HCT116 (cell line): Measurements from ENCODE around the gene RENBP. TPM values are rescaled to one million over a fixed set of nuclear protein-coding genes. Genes with fewer than 3 reads are reported as not detected.

ENCODE experiments used
- ATAC-seq: fragments of 200-7000 bp; cut with Tn5 transposase; 2 replicates; pipeline ENCODE4 v1.9.1; 2020; ENCODE audit warnings: mild to moderate bottlenecking, moderate library complexity
- BruUV-seq: library from RNA; stranded (reverse); fragments of 400-500 nt; replicated peaks from 2 replicates; lab custom pipeline; 2021; lab: Mats Ljungman, UMichigan
- CTCF ChIA-PET: fragments of 300-600 bp; sonication (Branson Sonifier 250); formaldehyde crosslinking; loops from one replicate; lab custom pipeline; 2021; ENCODE audit warnings: antibody characterized with exemption; lab: Charles Lee
- POLR2A ChIA-PET: fragments of 300-600, 350-600 bp; sonication (Branson Sonifier 250); formaldehyde crosslinking; loops from one replicate; lab custom pipeline; 2021; ENCODE audit warnings: antibody characterized with exemption; lab: Charles Lee
- RAD21 ChIA-PET, 2 experiments: fragments of 300-600 bp; sonication (Branson Sonifier 250); formaldehyde crosslinking; loops; one replicate each; lab custom pipeline; 2023; ENCODE audit warnings: low total read pairs in 2 of 2; ENCODE audit not compliant: uncharacterized antibody in 2 of 2, unreplicated experiment in 2 of 2, low non-redundant PET in 1 of 2; lab: Charles Lee
- DNase-seq: peaks from one replicate; pipeline ENCODE4 v3.0.0-alpha.2; 2010; ENCODE audit warnings: low read depth, low spot score
- H2AFZ ChIP-seq: fragments of 200-600 bp; shearing (Covaris generic), sonication (generic); 2 replicates; pipeline ENCODE4 v1.6.1; 2017; ENCODE audit warnings: low read depth, mixed run types, mixed read lengths, antibody characterized with exemption, low read length; ENCODE audit not compliant: poor library complexity, severe bottlenecking
- H3K27ac ChIP-seq: 2 replicates; pipeline ENCODE4 v1.5.1; 2012; ENCODE audit warnings: low read depth, low read length
- H3K27me3 ChIP-seq: fragments of 200-600 bp; sonication (generic); 2 replicates; pipeline ENCODE4 v1.6.1; 2016; ENCODE audit warnings: mixed run types, low read length, mixed read lengths; ENCODE audit not compliant: insufficient read depth
- H3K36me3 ChIP-seq, 2 experiments: fragments of 200-500 bp in 1 of 2; fragments of 200-600 bp in 1 of 2; sonication (Bioruptor generic) in 1 of 2; sonication (generic) in 1 of 2; 2 replicates each; pipeline versions ENCODE4 v1.5.1 to v1.6.1; 2014 to 2016; ENCODE audit warnings: low read length in 2 of 2, inconsistent platforms in 1 of 2, mixed read lengths in 1 of 2, mixed run types in 1 of 2; ENCODE audit not compliant: insufficient read depth in 2 of 2, control insufficient read depth in 1 of 2
- H3K4me1 ChIP-seq, 2 experiments: fragments of 200-600 bp in 1 of 2; sonication (generic) in 1 of 2; 2 replicates each; pipeline versions ENCODE4 v1.5.1 to v1.6.1; 2012 to 2017; ENCODE audit warnings: low read length in 2 of 2, inconsistent platforms in 1 of 2, mild to moderate bottlenecking in 1 of 2, mixed read lengths in 1 of 2, mixed run types in 1 of 2, moderate library complexity in 1 of 2; ENCODE audit not compliant: insufficient read depth in 2 of 2, control insufficient read depth in 1 of 2
- H3K4me2 ChIP-seq: fragments of 200-600 bp; sonication (generic); 2 replicates; pipeline ENCODE4 v1.6.1; 2017; ENCODE audit warnings: mixed run types, low read length, mixed read lengths
- H3K4me3 ChIP-seq, 2 experiments: fragments of 200-600 bp in 1 of 2; sonication (generic) in 1 of 2; replicated peaks in 1 of 2; 2 replicates each; pipeline ENCODE4 v1.5.1; 2011 to 2016; ENCODE audit warnings: low read length in 2 of 2, control low read depth in 1 of 2, low read depth in 1 of 2, mild to moderate bottlenecking in 1 of 2, mixed read lengths in 1 of 2, mixed run types in 1 of 2
- H3K79me2 ChIP-seq: fragments of 200-600 bp; sonication (generic); 2 replicates; pipeline ENCODE4 v1.6.1; 2017; ENCODE audit warnings: mild to moderate bottlenecking, mixed run types, low read length, moderate library complexity, mixed read lengths; ENCODE audit not compliant: insufficient read depth
- H3K9ac ChIP-seq: fragments of 200-600 bp; sonication (generic); 2 replicates; pipeline ENCODE4 v1.6.1; 2016; ENCODE audit warnings: low read length, mixed read lengths
- H3K9me2 ChIP-seq: fragments of 200-600 bp; sonication (generic), shearing (Covaris generic); 2 replicates; pipeline ENCODE4 v1.6.1; 2017; ENCODE audit warnings: mixed run types, mild to moderate bottlenecking, moderate library complexity; ENCODE audit not compliant: insufficient read depth
- H3K9me3 ChIP-seq, 2 experiments: fragments of 200-500 bp in 1 of 2; fragments of 200-600 bp in 1 of 2; sonication (Bioruptor generic) in 1 of 2; sonication (generic) in 1 of 2; 2 replicates each; pipeline ENCODE4 v1.6.1; 2014 to 2017; ENCODE audit warnings: low read length in 2 of 2, mixed read lengths in 2 of 2, inconsistent platforms in 1 of 2, low read depth in 1 of 2, mild to moderate bottlenecking in 1 of 2, mixed run types in 1 of 2, moderate library complexity in 1 of 2; ENCODE audit not compliant: control insufficient read depth in 1 of 2, insufficient read depth in 1 of 2
- H4K20me1 ChIP-seq: fragments of 200-600 bp; sonication (generic), shearing (Covaris generic); 2 replicates; pipeline ENCODE4 v1.6.1; 2017; ENCODE audit warnings: mixed run types, mild to moderate bottlenecking, moderate library complexity; ENCODE audit not compliant: insufficient read depth
- CBX3 ChIP-seq: IDR thresholded peaks from 2 replicates; pipeline ENCODE4 v1.6.1; 2012; ENCODE audit warnings: low read depth
- POLR2A ChIP-seq: IDR thresholded peaks from 2 replicates; pipeline ENCODE4 v1.7.0; 2011; ENCODE audit warnings: borderline replicate concordance; ENCODE audit not compliant: insufficient read depth, insufficient read length; ENCODE audit errors: extremely low read depth
- RAD21 ChIP-seq: IDR thresholded peaks from 2 replicates; pipeline ENCODE4 v1.6.1; 2012; ENCODE audit warnings: low read depth, mild to moderate bottlenecking
- SP1 ChIP-seq: IDR thresholded peaks from 2 replicates; pipeline ENCODE4 v1.6.1; 2012; ENCODE audit warnings: low read depth
- ZFX ChIP-seq: fragments of 450-650 bp; IDR thresholded peaks from 2 replicates; pipeline ENCODE4 v1.6.1; 2017
- ZNF274 ChIP-seq: fragments of 200-500 bp; sonication (Bioruptor generic); IDR thresholded peaks from 2 replicates; pipeline ENCODE4 v1.6.1; 2014; ENCODE audit warnings: mild to moderate bottlenecking, low read depth, low read length, inconsistent platforms
- intact Hi-C: fragments of 100-400 bp; cut with micrococcal nuclease; formaldehyde crosslinking; loops from 2 replicates; pipeline ENCODE4 v1.10.0; 2022
- total RNA-seq: library from RNA; stranded (reverse); gene quantifications from one replicate; pipeline ENCODE4 v1.2.1, GENCODE V29; 2021; ENCODE audit not compliant: unreplicated experiment
- TF ChIP-seq, protein P1 (sequence below): IDR thresholded peaks from 2 replicates; pipeline ENCODE4 v1.6.1; 2012
- TF ChIP-seq, protein P2 (sequence below), 3 experiments: fragments of 200-600 bp in 1 of 3; sonication (generic) in 1 of 3; IDR thresholded peaks in 2 of 3; conservative IDR thresholded peaks in 1 of 3; 2 replicates each; pipeline ENCODE4 v1.5.1; 2012 to 2017; ENCODE audit warnings: low read depth in 2 of 3, low read length in 2 of 3, antibody characterized with exemption in 1 of 3, borderline replicate concordance in 1 of 3, control low read depth in 1 of 3, mild to moderate bottlenecking in 1 of 3, mixed read lengths in 1 of 3, mixed run types in 1 of 3, moderate library complexity in 1 of 3; ENCODE audit not compliant: insufficient read depth in 1 of 3
- TF ChIP-seq, protein P3 (sequence below): IDR thresholded peaks from 2 replicates; pipeline ENCODE4 v1.6.1; 2012

Gene RENBP
- total RNA-seq, 1 experiment from 2014 or later = 1.3 TPM

DNA sequence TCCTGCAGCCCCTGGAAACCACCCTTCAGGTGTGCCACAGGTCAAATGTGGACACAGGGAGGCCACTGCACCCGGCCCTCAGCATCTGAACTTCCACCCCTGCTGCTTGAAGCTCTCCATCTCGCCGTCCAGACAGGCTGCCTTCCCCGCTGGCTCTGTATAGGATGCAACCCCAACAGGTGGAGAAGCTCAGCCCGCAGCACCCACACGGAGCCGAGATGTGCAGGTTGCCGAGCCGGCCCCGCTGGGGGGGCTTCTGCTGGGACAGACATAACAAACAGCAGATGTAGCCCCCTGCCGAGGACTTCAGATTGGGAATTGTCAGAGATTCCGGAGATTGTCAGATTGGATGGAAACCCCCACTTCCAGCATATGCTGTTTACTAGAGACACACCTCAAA is 48.6 kb upstream of the RENBP start (continued):
- TF ChIP-seq ZNF274 = no peak
- TF ChIP-seq, protein P1, sequence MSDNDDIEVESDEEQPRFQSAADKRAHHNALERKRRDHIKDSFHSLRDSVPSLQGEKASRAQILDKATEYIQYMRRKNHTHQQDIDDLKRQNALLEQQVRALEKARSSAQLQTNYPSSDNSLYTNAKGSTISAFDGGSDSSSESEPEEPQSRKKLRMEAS = no peak
- TF ChIP-seq, protein P2, sequence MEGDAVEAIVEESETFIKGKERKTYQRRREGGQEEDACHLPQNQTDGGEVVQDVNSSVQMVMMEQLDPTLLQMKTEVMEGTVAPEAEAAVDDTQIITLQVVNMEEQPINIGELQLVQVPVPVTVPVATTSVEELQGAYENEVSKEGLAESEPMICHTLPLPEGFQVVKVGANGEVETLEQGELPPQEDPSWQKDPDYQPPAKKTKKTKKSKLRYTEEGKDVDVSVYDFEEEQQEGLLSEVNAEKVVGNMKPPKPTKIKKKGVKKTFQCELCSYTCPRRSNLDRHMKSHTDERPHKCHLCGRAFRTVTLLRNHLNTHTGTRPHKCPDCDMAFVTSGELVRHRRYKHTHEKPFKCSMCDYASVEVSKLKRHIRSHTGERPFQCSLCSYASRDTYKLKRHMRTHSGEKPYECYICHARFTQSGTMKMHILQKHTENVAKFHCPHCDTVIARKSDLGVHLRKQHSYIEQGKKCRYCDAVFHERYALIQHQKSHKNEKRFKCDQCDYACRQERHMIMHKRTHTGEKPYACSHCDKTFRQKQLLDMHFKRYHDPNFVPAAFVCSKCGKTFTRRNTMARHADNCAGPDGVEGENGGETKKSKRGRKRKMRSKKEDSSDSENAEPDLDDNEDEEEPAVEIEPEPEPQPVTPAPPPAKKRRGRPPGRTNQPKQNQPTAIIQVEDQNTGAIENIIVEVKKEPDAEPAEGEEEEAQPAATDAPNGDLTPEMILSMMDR (IDR thresholded peaks at IDR 0.05 in 2 of 3, conservative IDR thresholded peaks at IDR 0.05 in 1 of 3; ENCODE audit: borderline replicate concordance in 1 of 3, insufficient read depth in 1 of 3, low read depth in 2 of 3, low read length in 2 of 3) = no peak

DNA sequence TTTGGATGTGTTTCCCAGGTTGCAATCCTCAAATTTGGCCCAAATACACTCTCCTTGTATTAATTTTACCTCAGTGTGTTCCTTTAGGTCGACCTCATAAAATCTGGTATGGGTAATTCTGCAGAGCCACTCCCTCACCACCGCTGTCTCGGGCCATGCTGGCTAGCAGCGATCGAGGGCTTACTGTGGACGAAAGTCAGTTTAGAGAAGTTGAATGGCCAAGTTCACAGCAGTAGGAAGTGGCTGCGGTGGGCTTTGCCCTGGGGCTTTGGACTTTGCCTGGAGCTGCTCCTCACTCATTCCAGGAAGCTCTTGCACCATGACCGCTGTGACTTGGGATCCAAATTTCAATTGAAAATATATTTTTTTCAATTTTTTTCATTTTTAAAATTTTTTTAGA is 47.7 kb upstream of the RENBP start:
- Histone ChIP-seq H3K9ac (no peak overlapping the region), H3K4me1 (no peaks in the 10 kb centered on the region), H3K9me2 (no peaks in the 10 kb centered on the region), H3K9me3 (no peaks in the 10 kb centered on the region), H3K27me3 (no peaks in the 10 kb centered on the region), H4K20me1 (no peaks in the 10 kb centered on the region), H3K79me2 (no peaks in the 10 kb centered on the region), H2AFZ (no peak overlapping the region), H3K4me2 (no peak overlapping the region), H3K36me3 (no peaks in the 10 kb centered on the region), H3K4me3 (no peak overlapping the region), H3K27ac (no peak overlapping the region)
- POLR2A ChIA-PET = no interaction called here
- ATAC-seq = no peak
- intact Hi-C loops = no loop called here
- DNase-seq = no peak
- RAD21 ChIA-PET = no interaction called here
- CTCF ChIA-PET = no interaction called here
- BruUV-seq = no TSS peak
- TF ChIP-seq, protein P3, sequence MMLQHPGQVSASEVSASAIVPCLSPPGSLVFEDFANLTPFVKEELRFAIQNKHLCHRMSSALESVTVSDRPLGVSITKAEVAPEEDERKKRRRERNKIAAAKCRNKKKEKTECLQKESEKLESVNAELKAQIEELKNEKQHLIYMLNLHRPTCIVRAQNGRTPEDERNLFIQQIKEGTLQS = no peak
- TF ChIP-seq RAD21 = no peak
- no peak for TF ChIP-seq ZFX
- TF ChIP-seq POLR2A = no peak
- TF ChIP-seq CBX3 = no peak
- TF ChIP-seq SP1 = no peak
